Measurements from ENCODE around the gene ARHGEF4. TPM values are rescaled to one million over a fixed set of nuclear protein-coding genes. Genes with fewer than 3 reads are reported as not detected.

The ARHGEF4 gene
- total RNA-seq, 4 donors from 2014 or later, result 52.8 to 82.4 (median 73.3) TPM

- Histone ChIP-seq H3K4me1 (peaks cover 10 to 27% (median 10%) of the 10 kb centered on the region in 3 donors), H3K36me3 (peaks cover 0 to 35% (median 0%) of the 10 kb centered on the region in 3 donors), H3K4me3 (peak overlapping the region; percentile 24 to 64 (median 40)), H3K27ac (peak overlapping the region in 1 of 4 donors; percentile 6), H3K27me3 (peaks cover 0 to 36% (median 0%) of the 10 kb centered on the region in 4 donors), H3K9me3 (no peaks in the 10 kb centered on the region)
- intact Hi-C loops (cut with DNase I), result no loop called here
- TF ChIP-seq CTCF (IDR thresholded peaks at IDR 0.05) (no peak), POLR2A (IDR thresholded peaks at IDR 0.05) (no peak)
- 57 to 60% methylated on average over 4 to 11 of the region's 65 CpGs for WGBS, 2 donors
- no peak for DNase-seq
These were observed 198.6 kb downstream of the ARHGEF4 start for GRCh38 chr2:131035112-131035825.

GRCh38 chr2:131035826-131036231, 199.1 kb downstream of the ARHGEF4 start:
- Histone ChIP-seq H3K9me3 (no peaks in the 10 kb centered on the region), H3K27ac (no peak overlapping the region), H3K4me1 (peaks cover 10 to 27% (median 10%) of the 10 kb centered on the region in 3 donors), H3K36me3 (peaks cover 0 to 41% (median 0%) of the 10 kb centered on the region in 3 donors), H3K4me3 (peak overlapping the region in 3 of 4 donors; percentile 33 to 64 (median 46)), H3K27me3 (peaks cover 0 to 36% (median 0%) of the 10 kb centered on the region in 4 donors)
- TF ChIP-seq POLR2A (IDR thresholded peaks at IDR 0.05), result no peak
- TF ChIP-seq CTCF (IDR thresholded peaks at IDR 0.05), result no peak
- DNase-seq, result no peak
- intact Hi-C loops (cut with DNase I), result no loop called here
- WGBS, 2 donors, result 59 to 90% methylated on average over 2 to 5 of the region's 10 CpGs

GRCh38 chr2:131036269-131036668, 199.6 kb downstream of the ARHGEF4 start:
- WGBS, 2 donors, result 69 to 75% methylated on average over 3 to 5 of the region's 6 CpGs
- Histone ChIP-seq H3K9me3 (no peaks in the 10 kb centered on the region), H3K27me3 (peaks cover 0 to 36% (median 0%) of the 10 kb centered on the region in 4 donors), H3K4me1 (peaks cover 10 to 30% (median 10%) of the 10 kb centered on the region in 3 donors), H3K27ac (no peak overlapping the region), H3K4me3 (no peak overlapping the region), H3K36me3 (peaks cover 0 to 45% (median 0%) of the 10 kb centered on the region in 3 donors)
- no peak for DNase-seq
- intact Hi-C loops (cut with DNase I), result no loop called here
- TF ChIP-seq POLR2A (IDR thresholded peaks at IDR 0.05) (no peak), CTCF (IDR thresholded peaks at IDR 0.05) (no peak)

- Histone ChIP-seq H3K27ac (no peak overlapping the region), H3K4me1 (peaks cover 10 to 36% (median 10%) of the 10 kb centered on the region in 3 donors), H3K4me3 (no peak overlapping the region), H3K27me3 (peaks cover 0 to 36% (median 0%) of the 10 kb centered on the region in 4 donors), H3K9me3 (no peaks in the 10 kb centered on the region), H3K36me3 (peaks cover 0 to 51% (median 0%) of the 10 kb centered on the region in 3 donors)
- intact Hi-C loops (cut with DNase I), result no loop called here
- 89 to 96% methylated on average over 3 to 5 of the region's 11 CpGs for WGBS, 2 donors
- TF ChIP-seq CTCF (IDR thresholded peaks at IDR 0.05) (no peak), POLR2A (IDR thresholded peaks at IDR 0.05) (no peak)
- no peak for DNase-seq
These were observed 200.1 kb downstream of the ARHGEF4 start for GRCh38 chr2:131036696-131037397.

All from esophagus squamous epithelium (tissue), 5 donors.